ENCODE data around the gene CEP250.

GRCh38 chr20:35408270-35408669 is 47.1 kb upstream of the CEP250 start:
- TF ChIP-seq TAF1 (IDR thresholded peaks at IDR 0.05; ENCODE audit: low read depth) (no peak), EZH2 (IDR thresholded peaks at IDR 0.05; ENCODE audit: borderline replicate concordance, insufficient read depth, low read length, poor library complexity, severe bottlenecking) (no peak), CTCF (IDR thresholded peaks at IDR 0.05; ENCODE audit: poor library complexity, severe bottlenecking) (no peak), MXI1 (conservative IDR thresholded peaks at IDR 0.05; ENCODE audit: poor library complexity, severe bottlenecking) (no peak), SMC3 (conservative IDR thresholded peaks at IDR 0.05; ENCODE audit: poor library complexity) (no peak), POLR2AphosphoS5 (IDR thresholded peaks at IDR 0.05) (no peak), REST (IDR thresholded peaks at IDR 0.05; ENCODE audit: borderline replicate concordance) (no peak), EP300 (conservative IDR thresholded peaks at IDR 0.05; ENCODE audit: poor library complexity, severe bottlenecking) (no peak), RAD21 (conservative IDR thresholded peaks at IDR 0.05) (no peak)

Data from neural cell (in vitro differentiated cells).